Melanocyte of skin (primary cell): ENCODE data around the gene ABTB1. TPM values are rescaled to one million over a fixed set of nuclear protein-coding genes. Genes with fewer than 3 reads are reported as not detected.

Source experiments
- total RNA-seq, 2 donors: library from RNA; depleted of rRNA; stranded (reverse); fragments of >200 nt; gene quantifications; 2 replicates each; pipeline ENCODE4 v1.2.3, GENCODE V29; 2012

Gene ABTB1
- total RNA-seq: 1 to 10 TPM; 4.0 to 4.1 TPM

GRCh38 chr3:127672429-127673190 lies at the start of gene ABTB1:
TSS of gene ABTB1 (plus strand) at chr3:127672952. CDS start at chr3:127673026, 74 bp downstream.

GRCh38 chr3:127628788-127629466 lies 43.8 kb upstream of the ABTB1 start, which contains the start of gene PODXL2:
TSS of gene PODXL2 (plus strand) at chr3:127629185. CDS start at chr3:127629220, 35 bp downstream.

Other genes starting within 250 kb of the ABTB1 start
- gene TPRA1, start 82.2 kb upstream of the ABTB1 start, total RNA-seq: 10 to 100 TPM; 44.7 to 57.9 TPM
- 100 to 1,000 TPM in 1 of 2 donors, 10 to 100 TPM in 1; 25.8 to 108 TPM for gene MCM2, start 74.5 kb upstream of the ABTB1 start, total RNA-seq
- 10 to 100 TPM; 12.7 to 13.8 TPM for gene PODXL2, start 43.8 kb upstream of the ABTB1 start, total RNA-seq
- gene MGLL, start 149.6 kb downstream of the ABTB1 start, total RNA-seq: 1 to 10 TPM; 3.3 to 3.4 TPM
- gene KBTBD12, start 242.3 kb downstream of the ABTB1 start, total RNA-seq: not detected